C4-2B (cell line): ENCODE results near the gene METTL23.
"Not testable (repeated sequence)": the region's sequence is repeated elsewhere in the genome, so short reads cannot be mapped to it uniquely, and the experiment has no call there.

Source experiments
- H3K27ac ChIP-seq: fragments of 450-650 bp; 2 replicates; pipeline ENCODE4 v1.5.1; 2017
- ZFX ChIP-seq: fragments of 450-650 bp; IDR thresholded peaks from 2 replicates; pipeline ENCODE4 v1.6.1; 2017
- TF ChIP-seq, protein P1 (sequence below): fragments of 450-650 bp; conservative IDR thresholded peaks from 2 replicates; pipeline ENCODE4 v1.5.1; 2017; ENCODE audit warnings: mild to moderate bottlenecking

METTL23 gene

DNA sequence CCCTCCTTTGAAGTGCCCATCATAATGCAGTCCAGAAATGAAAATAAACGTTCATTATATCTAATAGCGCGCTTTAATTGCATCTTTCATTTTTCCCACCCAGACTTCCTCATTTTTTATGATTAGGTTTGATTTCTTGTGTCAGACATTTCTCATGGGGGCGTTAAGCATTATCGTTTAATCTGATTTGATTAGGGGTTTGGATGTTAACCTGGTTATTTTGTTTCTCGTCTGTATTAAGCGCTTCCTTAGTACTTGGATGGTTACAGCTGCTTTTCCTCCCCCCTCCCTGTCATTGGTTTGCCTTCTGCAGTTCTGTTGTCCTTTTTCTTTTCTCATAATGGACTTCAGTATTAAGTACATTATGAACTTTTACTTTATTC is 11.8 kb downstream of the METTL23 start:
- TF ChIP-seq, protein P1, sequence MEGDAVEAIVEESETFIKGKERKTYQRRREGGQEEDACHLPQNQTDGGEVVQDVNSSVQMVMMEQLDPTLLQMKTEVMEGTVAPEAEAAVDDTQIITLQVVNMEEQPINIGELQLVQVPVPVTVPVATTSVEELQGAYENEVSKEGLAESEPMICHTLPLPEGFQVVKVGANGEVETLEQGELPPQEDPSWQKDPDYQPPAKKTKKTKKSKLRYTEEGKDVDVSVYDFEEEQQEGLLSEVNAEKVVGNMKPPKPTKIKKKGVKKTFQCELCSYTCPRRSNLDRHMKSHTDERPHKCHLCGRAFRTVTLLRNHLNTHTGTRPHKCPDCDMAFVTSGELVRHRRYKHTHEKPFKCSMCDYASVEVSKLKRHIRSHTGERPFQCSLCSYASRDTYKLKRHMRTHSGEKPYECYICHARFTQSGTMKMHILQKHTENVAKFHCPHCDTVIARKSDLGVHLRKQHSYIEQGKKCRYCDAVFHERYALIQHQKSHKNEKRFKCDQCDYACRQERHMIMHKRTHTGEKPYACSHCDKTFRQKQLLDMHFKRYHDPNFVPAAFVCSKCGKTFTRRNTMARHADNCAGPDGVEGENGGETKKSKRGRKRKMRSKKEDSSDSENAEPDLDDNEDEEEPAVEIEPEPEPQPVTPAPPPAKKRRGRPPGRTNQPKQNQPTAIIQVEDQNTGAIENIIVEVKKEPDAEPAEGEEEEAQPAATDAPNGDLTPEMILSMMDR = no peak
- no peak for TF ChIP-seq ZFX
- peak overlapping the region; percentile 100 for H3K27ac ChIP-seq

DNA sequence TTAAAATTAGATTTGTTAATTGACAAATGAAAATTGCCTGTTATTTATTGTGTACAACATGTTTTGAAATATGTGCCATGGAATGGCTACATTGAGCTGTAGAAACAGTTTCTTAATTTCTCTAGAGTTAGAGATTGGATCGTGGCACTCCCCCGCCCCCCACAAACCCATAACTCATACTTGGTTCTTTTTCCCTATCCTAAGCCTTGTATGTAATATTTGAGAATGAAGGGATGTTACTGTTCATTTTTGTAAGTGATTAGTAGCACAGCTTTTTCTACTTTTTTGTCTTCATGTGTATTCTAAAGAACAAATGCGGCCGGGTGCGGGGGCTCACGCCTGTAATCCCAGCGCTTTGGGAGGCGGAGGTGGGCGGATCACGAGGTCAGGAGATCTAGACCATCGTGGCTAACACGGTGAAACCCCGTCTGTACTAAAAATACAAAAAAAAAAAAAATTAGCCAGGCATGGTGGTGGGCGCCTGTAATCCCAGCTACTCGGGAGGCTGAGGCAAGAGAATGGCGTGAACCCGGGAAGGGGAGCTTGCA is 13.0 kb downstream of the METTL23 start:
- H3K27ac ChIP-seq = not testable (repeated sequence)

DNA sequence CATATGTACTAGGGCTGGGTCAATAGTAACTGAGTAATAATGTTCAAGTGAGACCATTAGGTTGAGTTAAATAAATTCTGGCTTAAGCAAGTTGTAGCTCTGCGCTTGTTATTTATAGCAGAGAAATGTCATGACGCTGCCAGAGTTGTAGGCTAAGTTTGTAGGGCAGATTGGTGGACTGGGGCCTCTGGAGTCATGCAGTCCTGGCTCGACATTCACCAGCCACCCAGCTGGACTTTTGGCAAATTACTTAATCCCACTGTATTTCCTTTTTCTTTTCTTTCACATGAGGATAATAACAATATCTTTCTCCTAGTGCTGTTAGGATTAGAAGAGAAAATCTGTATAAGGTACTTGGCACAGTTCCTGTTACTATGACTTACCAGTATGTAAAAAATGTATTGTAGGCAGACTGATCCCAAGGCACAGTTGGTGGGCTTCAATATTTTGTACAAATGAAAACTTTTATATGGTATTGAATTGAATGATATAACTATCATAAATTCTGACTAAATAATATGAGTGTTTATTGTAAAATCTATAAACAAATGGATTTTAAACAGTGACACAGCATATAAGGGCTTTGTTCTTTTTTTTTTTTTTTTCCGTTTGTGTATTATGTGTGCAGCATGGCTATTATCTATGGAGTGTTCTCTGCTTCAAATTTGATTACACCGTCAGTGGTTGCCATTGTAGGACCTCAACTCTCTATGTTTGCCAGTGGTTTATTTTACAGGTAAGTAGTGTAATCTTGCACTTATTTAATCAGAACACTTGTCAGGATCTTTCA is 13.9 kb downstream of the METTL23 start:
- H3K27ac ChIP-seq = no peak overlapping the region
- TF ChIP-seq, protein P1 = no peak
- no peak for TF ChIP-seq ZFX

DNA sequence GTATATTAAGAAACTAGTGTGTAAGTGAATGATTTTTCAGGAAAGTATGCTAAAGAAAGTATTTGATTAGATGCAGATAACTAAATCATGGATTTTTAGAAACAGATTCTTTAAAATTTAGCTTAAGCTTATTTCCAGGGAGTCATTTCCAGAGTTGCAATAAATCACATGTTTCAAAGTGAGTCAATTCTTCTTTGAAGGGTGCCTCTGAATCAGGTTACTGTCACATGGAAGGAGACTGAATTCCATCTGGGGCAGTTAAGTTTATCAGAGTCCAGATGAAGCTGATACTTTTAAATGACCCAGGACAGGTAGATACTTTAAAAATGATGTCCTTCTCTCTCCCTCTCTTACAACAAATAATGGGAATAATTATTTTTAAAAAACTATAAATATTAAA is 16.3 kb downstream of the METTL23 start:
- no peak for TF ChIP-seq ZFX
- TF ChIP-seq, protein P1 = no peak
- H3K27ac ChIP-seq = no peak overlapping the region

DNA sequence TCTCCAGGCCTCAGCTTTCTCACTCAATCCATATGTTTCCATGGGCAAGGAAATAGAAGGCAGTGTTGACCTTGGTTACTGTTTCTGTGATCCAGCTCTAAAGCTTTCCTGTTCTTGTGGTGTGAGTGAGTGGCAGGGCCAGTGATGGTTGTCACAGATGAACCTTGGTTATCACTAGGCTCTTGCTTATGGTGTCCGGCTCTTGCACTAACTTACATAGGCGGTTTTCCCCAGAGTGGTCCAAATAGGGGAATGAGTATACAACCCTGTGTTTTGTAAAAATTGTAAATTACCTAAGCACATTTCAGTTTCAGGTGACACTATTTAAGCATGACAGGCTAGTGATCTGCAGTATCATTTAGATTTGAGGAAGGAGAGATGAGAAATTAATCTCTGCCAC is 18.1 kb downstream of the METTL23 start:
- no peak for TF ChIP-seq ZFX
- TF ChIP-seq, protein P1 = no peak
- no peak overlapping the region for H3K27ac ChIP-seq

DNA sequence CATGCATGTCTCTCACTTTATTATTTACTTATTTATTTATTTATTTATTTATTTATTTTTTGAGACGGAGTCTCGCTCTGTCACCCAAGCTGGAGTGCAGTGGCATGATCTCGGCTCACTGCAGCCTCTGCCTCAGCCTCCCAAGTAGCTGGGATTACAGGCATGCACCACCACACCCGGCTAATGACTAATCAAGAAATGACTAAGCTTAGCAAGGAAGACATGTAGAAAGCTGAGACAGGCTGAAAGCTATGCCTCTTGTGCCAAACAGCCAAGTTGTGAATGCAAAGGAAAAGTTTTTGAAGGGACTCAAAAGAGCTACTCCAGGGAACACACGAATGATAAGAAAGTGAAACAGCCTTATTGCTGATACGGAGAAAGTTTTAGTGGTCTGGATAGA is 19.1 kb downstream of the METTL23 start:
- H3K27ac ChIP-seq = not testable (repeated sequence)

GRCh38 chr17:76747716-76748363 is 21.2 kb downstream of the METTL23 start:
- H3K27ac ChIP-seq = no peak overlapping the region
- TF ChIP-seq, protein P1 = no peak
- no peak for TF ChIP-seq ZFX

DNA sequence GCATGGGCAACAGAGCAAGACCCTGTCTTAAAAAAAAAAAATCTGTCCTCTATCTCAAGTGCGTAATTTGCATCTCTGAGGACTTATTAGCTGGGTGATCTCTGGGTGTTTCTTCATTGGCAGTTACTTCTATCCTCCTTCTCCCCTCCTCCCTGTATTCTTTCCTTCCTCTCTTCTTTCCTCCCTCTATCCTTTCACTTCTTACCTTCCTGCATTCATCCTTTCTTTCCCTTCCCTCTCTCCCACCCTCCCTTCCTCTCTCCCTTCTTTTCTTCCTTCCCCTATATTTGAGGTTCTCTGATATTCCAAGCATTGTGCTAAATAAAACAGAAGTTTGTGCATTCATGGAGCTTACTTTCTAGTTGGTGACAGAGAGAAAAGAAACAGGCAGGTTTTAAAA is 22.0 kb downstream of the METTL23 start:
- no peak overlapping the region for H3K27ac ChIP-seq
- TF ChIP-seq ZFX = no peak
- TF ChIP-seq, protein P1 = no peak
